Esophagus (tissue), 2 donors: ENCODE measurements around the gene SLC9A8. TPM values are rescaled to one million over a fixed set of nuclear protein-coding genes. Genes with fewer than 3 reads are reported as not detected.

Source experiments
- H3K27ac ChIP-seq, 2 donors: one replicate each; pipeline ENCODE4 v1.5.1; 2013; ENCODE audit warnings: low read depth in 2 of 2, mild to moderate bottlenecking in 2 of 2, inconsistent platforms in 1 of 2, low read length in 1 of 2, moderate library complexity in 1 of 2
- H3K27me3 ChIP-seq, 2 donors: one replicate each; pipeline ENCODE4 v1.6.1; 2013; ENCODE audit warnings: low read length in 2 of 2, control low read depth in 1 of 2, mild to moderate bottlenecking in 1 of 2; ENCODE audit not compliant: insufficient read depth in 2 of 2, control insufficient read depth in 1 of 2
- H3K36me3 ChIP-seq, 2 donors: one replicate each; pipeline ENCODE4 v1.6.1; 2013; ENCODE audit warnings: low read length in 1 of 2; ENCODE audit not compliant: control insufficient read depth in 2 of 2, insufficient read depth in 2 of 2
- H3K4me1 ChIP-seq, 2 donors: one replicate each; pipeline ENCODE4 v1.6.1; 2013; ENCODE audit warnings: low read length in 1 of 2; ENCODE audit not compliant: control insufficient read depth in 2 of 2, insufficient read depth in 2 of 2
- H3K4me3 ChIP-seq, 2 donors: one replicate each; pipeline ENCODE4 v1.5.1; 2013; ENCODE audit warnings: low read length in 2 of 2, mild to moderate bottlenecking in 2 of 2, low read depth in 1 of 2, moderate library complexity in 1 of 2
- H3K9me3 ChIP-seq, 2 donors: one replicate each; pipeline ENCODE4 v1.6.1; 2013; ENCODE audit warnings: mild to moderate bottlenecking in 2 of 2, low read depth in 1 of 2, low read length in 1 of 2, moderate library complexity in 1 of 2; ENCODE audit not compliant: control insufficient read depth in 2 of 2, insufficient read depth in 1 of 2
- WGBS, 2 donors: extraction: QIAGEN DNeasy Blood & Tissue Kit; methylation state at CpG; one replicate each; pipeline ENCODE4 v1.1.7; 2013; 5-methylcytosine and 5-hydroxymethylcytosine counted together
- polyA plus RNA-seq, 2 donors: library from polyadenylated mRNA; stranded (reverse); fragments of 200-250 nt; gene quantifications; one replicate each; pipeline ENCODE4 v1.2.3, GENCODE V29; 2013
- donor health status: healthy with polysubstance abuse.
- donor health status: Bipolar disorder and iron deficiency.

The SLC9A8 gene
- polyA plus RNA-seq, 2 donors: 11.5 to 16.6 TPM

GRCh38 chr20:49906101-49906604 is 93.5 kb downstream of the SLC9A8 start:
- Histone ChIP-seq H3K36me3 (peaks cover 30 to 48% of the 10 kb centered on the region in 2 donors), H3K4me1 (no peaks in the 10 kb centered on the region), H3K27ac (no peak overlapping the region), H3K9me3 (no peaks in the 10 kb centered on the region), H3K4me3 (no peak overlapping the region), H3K27me3 (no peaks in the 10 kb centered on the region)
- WGBS, 2 donors: 93 to 94% methylated on average over 37 of the region's 37 CpGs

GRCh38 chr20:49906615-49907154 is 94.1 kb downstream of the SLC9A8 start:
- Histone ChIP-seq H3K27me3 (no peaks in the 10 kb centered on the region), H3K27ac (no peak overlapping the region), H3K9me3 (no peaks in the 10 kb centered on the region), H3K4me1 (peaks cover 0 to under 1% of the 10 kb centered on the region in 2 donors), H3K36me3 (peaks cover 30 to 48% of the 10 kb centered on the region in 2 donors), H3K4me3 (no peak overlapping the region)
- 92 to 94% methylated on average over 15 of the region's 15 CpGs for WGBS, 2 donors

GRCh38 chr20:49907405-49908257 is 95.0 kb downstream of the SLC9A8 start:
- no peak overlapping the region for H3K4me3 ChIP-seq
- peaks cover 0 to 3% of the 10 kb centered on the region in 2 donors for H3K4me1 ChIP-seq
- H3K9me3 ChIP-seq: no peaks in the 10 kb centered on the region
- 92 to 93% methylated on average over 19 of the region's 19 CpGs for WGBS, 2 donors
- peaks cover 30 to 48% of the 10 kb centered on the region in 2 donors for H3K36me3 ChIP-seq
- H3K27ac ChIP-seq: no peak overlapping the region
- no peaks in the 10 kb centered on the region for H3K27me3 ChIP-seq

GRCh38 chr20:49908258-49908565 is 95.6 kb downstream of the SLC9A8 start:
- 96% methylated on average over 11 of the region's 11 CpGs for WGBS, 2 donors
- Histone ChIP-seq H3K36me3 (peaks cover 30 to 48% of the 10 kb centered on the region in 2 donors), H3K4me3 (no peak overlapping the region), H3K27ac (no peak overlapping the region), H3K9me3 (no peaks in the 10 kb centered on the region), H3K4me1 (peaks cover 0 to 3% of the 10 kb centered on the region in 2 donors), H3K27me3 (no peaks in the 10 kb centered on the region)

GRCh38 chr20:49909499-49910339 is 97.1 kb downstream of the SLC9A8 start:
- Histone ChIP-seq H3K27ac (peak overlapping the region in 1 of 2 donors; percentile 37), H3K36me3 (peaks cover 29 to 42% of the 10 kb centered on the region in 2 donors), H3K4me1 (peaks cover 0 to 9% of the 10 kb centered on the region in 2 donors)

GRCh38 chr20:49910340-49910706 is 97.7 kb downstream of the SLC9A8 start:
- Histone ChIP-seq H3K27ac (no peak overlapping the region), H3K4me1 (peaks cover 0 to 9% of the 10 kb centered on the region in 2 donors), H3K4me3 (no peak overlapping the region), H3K36me3 (peaks cover 23 to 37% of the 10 kb centered on the region in 2 donors), H3K27me3 (no peaks in the 10 kb centered on the region), H3K9me3 (no peaks in the 10 kb centered on the region)
- 59 to 76% methylated on average over 4 of the region's 4 CpGs for WGBS, 2 donors

More at GRCh38 chr20:49909499-49910339, 97.1 kb downstream of the SLC9A8 start:
- no peak overlapping the region for H3K4me3 ChIP-seq
- no peaks in the 10 kb centered on the region for H3K9me3 ChIP-seq
- no peaks in the 10 kb centered on the region for H3K27me3 ChIP-seq
- 62 to 76% methylated on average over 28 of the region's 28 CpGs for WGBS, 2 donors

GRCh38 chr20:49913399-49914047 is 100.9 kb downstream of the SLC9A8 start:
- Histone ChIP-seq H3K4me3 (no peak overlapping the region), H3K27ac (no peak overlapping the region), H3K27me3 (no peaks in the 10 kb centered on the region), H3K9me3 (no peaks in the 10 kb centered on the region), H3K4me1 (peaks cover 0 to 9% of the 10 kb centered on the region in 2 donors), H3K36me3 (peaks cover 7 to 10% of the 10 kb centered on the region in 2 donors)
- 79 to 84% methylated on average over 16 of the region's 16 CpGs for WGBS, 2 donors

- Histone ChIP-seq H3K27ac (peak overlapping the region; percentile 99 to 100), H3K36me3 (peaks cover 4 to 8% of the 10 kb centered on the region in 2 donors), H3K4me1 (peaks cover 0 to 9% of the 10 kb centered on the region in 2 donors), H3K27me3 (no peaks in the 10 kb centered on the region), H3K4me3 (peak overlapping the region; percentile 91 to 94), H3K9me3 (no peaks in the 10 kb centered on the region)
- WGBS, 2 donors: 3 to 5% methylated on average over 19 of the region's 19 CpGs
These were observed 101.9 kb downstream of the SLC9A8 start for GRCh38 chr20:49914310-49915117.
